Measurements from ENCODE around the gene BMP3.

DNA sequence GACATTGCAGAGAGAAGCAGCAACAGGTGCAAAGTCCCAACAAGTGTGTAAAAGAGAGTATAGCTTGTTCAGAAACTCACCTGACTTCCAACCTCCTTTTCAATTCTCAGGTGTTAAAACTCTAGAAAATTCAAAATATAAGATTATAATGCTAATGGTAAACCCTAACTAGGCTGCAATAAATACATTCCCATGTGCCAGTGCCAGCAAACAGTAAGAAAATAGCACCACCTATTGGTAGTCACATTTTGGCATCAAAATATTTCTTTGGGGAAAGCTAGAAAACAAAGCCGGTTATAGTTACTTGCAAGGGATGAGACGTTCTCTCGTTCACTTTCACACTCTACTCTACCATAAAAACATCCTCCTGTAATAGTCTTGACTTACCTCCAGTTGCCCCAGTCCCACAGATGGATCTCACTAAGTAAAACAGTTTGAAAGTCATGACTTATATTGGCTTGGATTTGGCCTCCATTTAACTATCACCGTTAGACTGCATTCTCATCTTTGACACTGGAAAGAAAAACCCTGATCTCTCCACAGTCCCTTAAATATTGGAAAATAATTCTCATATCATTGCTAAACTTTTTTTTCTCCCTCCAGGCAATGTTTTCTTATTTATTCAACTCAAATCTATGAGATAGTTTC is 9.6 kb downstream of the BMP3 start:
- TF ChIP-seq, protein P1, sequence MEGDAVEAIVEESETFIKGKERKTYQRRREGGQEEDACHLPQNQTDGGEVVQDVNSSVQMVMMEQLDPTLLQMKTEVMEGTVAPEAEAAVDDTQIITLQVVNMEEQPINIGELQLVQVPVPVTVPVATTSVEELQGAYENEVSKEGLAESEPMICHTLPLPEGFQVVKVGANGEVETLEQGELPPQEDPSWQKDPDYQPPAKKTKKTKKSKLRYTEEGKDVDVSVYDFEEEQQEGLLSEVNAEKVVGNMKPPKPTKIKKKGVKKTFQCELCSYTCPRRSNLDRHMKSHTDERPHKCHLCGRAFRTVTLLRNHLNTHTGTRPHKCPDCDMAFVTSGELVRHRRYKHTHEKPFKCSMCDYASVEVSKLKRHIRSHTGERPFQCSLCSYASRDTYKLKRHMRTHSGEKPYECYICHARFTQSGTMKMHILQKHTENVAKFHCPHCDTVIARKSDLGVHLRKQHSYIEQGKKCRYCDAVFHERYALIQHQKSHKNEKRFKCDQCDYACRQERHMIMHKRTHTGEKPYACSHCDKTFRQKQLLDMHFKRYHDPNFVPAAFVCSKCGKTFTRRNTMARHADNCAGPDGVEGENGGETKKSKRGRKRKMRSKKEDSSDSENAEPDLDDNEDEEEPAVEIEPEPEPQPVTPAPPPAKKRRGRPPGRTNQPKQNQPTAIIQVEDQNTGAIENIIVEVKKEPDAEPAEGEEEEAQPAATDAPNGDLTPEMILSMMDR (IDR thresholded peaks at IDR 0.05): peak; percentile 90
- no peak for TF ChIP-seq GABPA (IDR thresholded peaks at IDR 0.05; ENCODE audit: low read depth)
- no peak for TF ChIP-seq TCF12 (IDR thresholded peaks at IDR 0.05)
- TF ChIP-seq ELF1 (IDR thresholded peaks at IDR 0.05): no peak
- TF ChIP-seq EZH2phosphoT487 (IDR thresholded peaks at IDR 0.05; ENCODE audit: borderline replicate concordance, low read depth): no peak
- TF ChIP-seq JUND (IDR thresholded peaks at IDR 0.05): no peak
- TF ChIP-seq, protein P2, sequence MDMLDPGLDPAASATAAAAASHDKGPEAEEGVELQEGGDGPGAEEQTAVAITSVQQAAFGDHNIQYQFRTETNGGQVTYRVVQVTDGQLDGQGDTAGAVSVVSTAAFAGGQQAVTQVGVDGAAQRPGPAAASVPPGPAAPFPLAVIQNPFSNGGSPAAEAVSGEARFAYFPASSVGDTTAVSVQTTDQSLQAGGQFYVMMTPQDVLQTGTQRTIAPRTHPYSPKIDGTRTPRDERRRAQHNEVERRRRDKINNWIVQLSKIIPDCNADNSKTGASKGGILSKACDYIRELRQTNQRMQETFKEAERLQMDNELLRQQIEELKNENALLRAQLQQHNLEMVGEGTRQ (IDR thresholded peaks at IDR 0.05; ENCODE audit: borderline replicate concordance, low read depth, low read length): no peak
- TF ChIP-seq FOXJ3 (CRISPR knock-in tag; IDR thresholded peaks at IDR 0.05): no peak
- TF ChIP-seq, protein P3, sequence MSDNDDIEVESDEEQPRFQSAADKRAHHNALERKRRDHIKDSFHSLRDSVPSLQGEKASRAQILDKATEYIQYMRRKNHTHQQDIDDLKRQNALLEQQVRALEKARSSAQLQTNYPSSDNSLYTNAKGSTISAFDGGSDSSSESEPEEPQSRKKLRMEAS (IDR thresholded peaks at IDR 0.05; ENCODE audit: low read depth): no peak
- no peak for TF ChIP-seq FOSL2 (IDR thresholded peaks at IDR 0.05; ENCODE audit: borderline replicate concordance, low read depth)
